Stimulated activated naive CD8-positive, alpha-beta T cell treated with anti-CD3 and anti-CD28 coated beads, Interleukin-15, amount 100 ng/mL, for 72 hours (primary cell): ENCODE data around the gene CHMP4B.

Source experiments
- ATAC-seq: fragments of 150-1000 bp; cut with Tn5 transposase; 2 replicates; pipeline ENCODE4 v1.10.0; 2021; ENCODE audit warnings: mild to moderate bottlenecking, moderate library complexity
- DNase-seq, 2 donors: peaks; one replicate each; pipeline ENCODE4 v3.0.0; 2021 to 2022
- H3K27ac Mint-ChIP-seq, 2 donors: one replicate each; pipeline ENCODE4 v1.8.0; 2022; ENCODE audit warnings: mild to moderate bottlenecking in 2 of 2, mixed read lengths in 2 of 2, moderate library complexity in 2 of 2
- H3K27me3 Mint-ChIP-seq: one replicate; pipeline ENCODE4 v1.8.0; 2022; ENCODE audit warnings: mixed read lengths
- H3K4me1 Mint-ChIP-seq: one replicate; pipeline ENCODE4 v1.8.0; 2022; ENCODE audit warnings: mild to moderate bottlenecking, mixed read lengths
- H3K4me3 Mint-ChIP-seq, 2 donors: one replicate each; pipeline ENCODE4 v1.8.0; 2022; ENCODE audit warnings: mild to moderate bottlenecking in 2 of 2, mixed read lengths in 2 of 2, moderate library complexity in 1 of 2
- H3K9me3 Mint-ChIP-seq, 2 donors: one replicate each; pipeline ENCODE4 v1.8.0; 2022; ENCODE audit warnings: mixed read lengths in 2 of 2

The CHMP4B gene

GRCh38 chr20:33810885-33811775 is at the start of gene CHMP4B:
TSS of gene CHMP4B (plus strand) at chr20:33811348. CDS start at chr20:33811469, 121 bp downstream.
- peak within 1 kb of the TSS; percentile 98 to 99 for H3K27ac Mint-ChIP-seq
- no peaks in the 10 kb centered on the region for H3K9me3 Mint-ChIP-seq
- H3K27me3 Mint-ChIP-seq, result no peaks in the 10 kb centered on the region
- H3K4me1 Mint-ChIP-seq, result peaks cover 36% of the 10 kb centered on the region
- ATAC-seq (peak; percentile 98), DNase-seq (peak; percentile 97 to 98)
- peak within 1 kb of the TSS; percentile 97 for H3K4me3 Mint-ChIP-seq

GRCh38 chr20:33761698-33762250 is 49.4 kb upstream of the CHMP4B start:
- no peak overlapping the region for H3K27ac Mint-ChIP-seq
- H3K4me3 Mint-ChIP-seq, result no peak overlapping the region
- no peaks in the 10 kb centered on the region for H3K4me1 Mint-ChIP-seq
- no peak for DNase-seq
- no peak for ATAC-seq
- H3K27me3 Mint-ChIP-seq, result no peaks in the 10 kb centered on the region
- H3K9me3 Mint-ChIP-seq, result peaks cover 0 to 6% of the 10 kb centered on the region in 2 donors

- DNase-seq, result no peak
These were observed 46.0 kb upstream of the CHMP4B start for GRCh38 chr20:33765099-33765498.

GRCh38 chr20:33765592-33765991 is 45.6 kb upstream of the CHMP4B start:
- DNase-seq, result no peak
- no peak overlapping the region for H3K4me3 Mint-ChIP-seq
- H3K4me1 Mint-ChIP-seq, result no peaks in the 10 kb centered on the region
- no peaks in the 10 kb centered on the region for H3K27me3 Mint-ChIP-seq
- ATAC-seq, result no peak
- no peaks in the 10 kb centered on the region for H3K9me3 Mint-ChIP-seq
- H3K27ac Mint-ChIP-seq, result no peak overlapping the region

More at GRCh38 chr20:33765099-33765498, 46.0 kb upstream of the CHMP4B start:
- Mint-ChIP-seq H3K4me3 (no peak overlapping the region), H3K27me3 (no peaks in the 10 kb centered on the region), H3K4me1 (no peaks in the 10 kb centered on the region), H3K27ac (no peak overlapping the region), H3K9me3 (no peaks in the 10 kb centered on the region)
- no peak for ATAC-seq

- no peak overlapping the region for H3K27ac Mint-ChIP-seq
- ATAC-seq (no peak), DNase-seq (no peak)
- H3K27me3 Mint-ChIP-seq, result no peaks in the 10 kb centered on the region
- H3K4me3 Mint-ChIP-seq, result no peak overlapping the region
- no peaks in the 10 kb centered on the region for H3K4me1 Mint-ChIP-seq
- no peaks in the 10 kb centered on the region for H3K9me3 Mint-ChIP-seq
These were observed 44.5 kb upstream of the CHMP4B start for GRCh38 chr20:33766686-33767085.

- DNase-seq (no peak), ATAC-seq (no peak)
- H3K4me3 Mint-ChIP-seq, result no peak overlapping the region
- no peaks in the 10 kb centered on the region for H3K27me3 Mint-ChIP-seq
- H3K9me3 Mint-ChIP-seq, result no peaks in the 10 kb centered on the region
- H3K27ac Mint-ChIP-seq, result no peak overlapping the region
- peaks cover 9% of the 10 kb centered on the region for H3K4me1 Mint-ChIP-seq
These were observed 43.4 kb upstream of the CHMP4B start for GRCh38 chr20:33767777-33768138.

- no peak for DNase-seq
- no peak for ATAC-seq
- Mint-ChIP-seq H3K4me3 (no peak overlapping the region), H3K27me3 (no peaks in the 10 kb centered on the region), H3K9me3 (no peaks in the 10 kb centered on the region), H3K4me1 (peaks cover 19% of the 10 kb centered on the region), H3K27ac (no peak overlapping the region)
These were observed 42.1 kb upstream of the CHMP4B start for GRCh38 chr20:33769043-33769442.

- Mint-ChIP-seq H3K9me3 (no peaks in the 10 kb centered on the region), H3K27me3 (no peaks in the 10 kb centered on the region), H3K4me1 (peaks cover 23% of the 10 kb centered on the region), H3K4me3 (no peak overlapping the region), H3K27ac (no peak overlapping the region)
- DNase-seq (no peak), ATAC-seq (no peak)
These were observed 41.1 kb upstream of the CHMP4B start for GRCh38 chr20:33770005-33770404.

- Mint-ChIP-seq H3K9me3 (no peaks in the 10 kb centered on the region), H3K4me1 (peaks cover 23% of the 10 kb centered on the region), H3K27ac (peak overlapping the region in 1 of 2 donors; percentile 59), H3K27me3 (no peaks in the 10 kb centered on the region), H3K4me3 (no peak overlapping the region)
- DNase-seq (no peak), ATAC-seq (no peak)
These were observed 39.2 kb upstream of the CHMP4B start for GRCh38 chr20:33771938-33772337.

GRCh38 chr20:33772439-33772838 is 38.7 kb upstream of the CHMP4B start:
- no peaks in the 10 kb centered on the region for H3K27me3 Mint-ChIP-seq
- no peak for DNase-seq
- no peak overlapping the region for H3K27ac Mint-ChIP-seq
- no peak overlapping the region for H3K4me3 Mint-ChIP-seq
- ATAC-seq, result no peak
- H3K9me3 Mint-ChIP-seq, result no peaks in the 10 kb centered on the region
- peaks cover 23% of the 10 kb centered on the region for H3K4me1 Mint-ChIP-seq

GRCh38 chr20:33773412-33774089 is 37.6 kb upstream of the CHMP4B start:
- ATAC-seq (peak; percentile 98), DNase-seq (peak; percentile 56 to 67)
- no peaks in the 10 kb centered on the region for H3K27me3 Mint-ChIP-seq
- H3K27ac Mint-ChIP-seq, result peak overlapping the region in 1 of 2 donors; percentile 83
- no peaks in the 10 kb centered on the region for H3K9me3 Mint-ChIP-seq
- H3K4me1 Mint-ChIP-seq, result peaks cover 34% of the 10 kb centered on the region
- H3K4me3 Mint-ChIP-seq, result no peak overlapping the region

GRCh38 chr20:33777816-33778215 is 33.3 kb upstream of the CHMP4B start:
- H3K4me3 Mint-ChIP-seq, result no peak overlapping the region
- ATAC-seq (no peak), DNase-seq (no peak)
- no peaks in the 10 kb centered on the region for H3K27me3 Mint-ChIP-seq
- no peaks in the 10 kb centered on the region for H3K9me3 Mint-ChIP-seq
- peaks cover 39% of the 10 kb centered on the region for H3K4me1 Mint-ChIP-seq
- H3K27ac Mint-ChIP-seq, result peak overlapping the region; percentile 68 to 71

GRCh38 chr20:33781133-33781532 is 30.0 kb upstream of the CHMP4B start:
- ATAC-seq (no peak), DNase-seq (no peak)
- Mint-ChIP-seq H3K27ac (no peak overlapping the region), H3K27me3 (no peaks in the 10 kb centered on the region), H3K9me3 (no peaks in the 10 kb centered on the region), H3K4me1 (peaks cover 30% of the 10 kb centered on the region), H3K4me3 (no peak overlapping the region)

- H3K27ac Mint-ChIP-seq, result no peak overlapping the region
- H3K9me3 Mint-ChIP-seq, result no peaks in the 10 kb centered on the region
- H3K4me1 Mint-ChIP-seq, result peaks cover 31% of the 10 kb centered on the region
- ATAC-seq (no peak), DNase-seq (no peak)
- no peak overlapping the region for H3K4me3 Mint-ChIP-seq
- H3K27me3 Mint-ChIP-seq, result no peaks in the 10 kb centered on the region
These were observed 29.2 kb upstream of the CHMP4B start for GRCh38 chr20:33781945-33782344.

- DNase-seq (no peak), ATAC-seq (no peak)
- H3K4me3 Mint-ChIP-seq, result no peak overlapping the region
- no peaks in the 10 kb centered on the region for H3K9me3 Mint-ChIP-seq
- H3K27me3 Mint-ChIP-seq, result no peaks in the 10 kb centered on the region
- H3K4me1 Mint-ChIP-seq, result peaks cover 34% of the 10 kb centered on the region
- no peak overlapping the region for H3K27ac Mint-ChIP-seq
These were observed 27.9 kb upstream of the CHMP4B start for GRCh38 chr20:33783256-33783655.

GRCh38 chr20:33783818-33784217 is 27.3 kb upstream of the CHMP4B start:
- H3K9me3 Mint-ChIP-seq, result no peaks in the 10 kb centered on the region
- no peak overlapping the region for H3K4me3 Mint-ChIP-seq
- DNase-seq (no peak), ATAC-seq (no peak)
- no peaks in the 10 kb centered on the region for H3K27me3 Mint-ChIP-seq
- H3K27ac Mint-ChIP-seq, result no peak overlapping the region
- peaks cover 28% of the 10 kb centered on the region for H3K4me1 Mint-ChIP-seq
